Activated CD8-positive, alpha-beta T cell treated with anti-CD3 and anti-CD28 coated beads for 36 hours (primary cell): ENCODE results near the gene NPM1. TPM values are rescaled to one million over a fixed set of nuclear protein-coding genes. Genes with fewer than 3 reads are reported as not detected.

ENCODE experiments used
- ATAC-seq: fragments of 200-7000 bp; cut with Tn5 transposase; one replicate; pipeline ENCODE4 v1.10.0; 2021; ENCODE audit warnings: mild to moderate bottlenecking, moderate library complexity
- CTCF ChIA-PET: fragments of 350-600 bp; sonication (Branson Sonifier 250); formaldehyde crosslinking; loops from one replicate; lab custom pipeline; 2021; ENCODE audit warnings: antibody characterized with exemption; lab: Charles Lee
- POLR2A ChIA-PET: fragments of 350-600 bp; sonication (Branson Sonifier 250); formaldehyde crosslinking; loops from one replicate; lab custom pipeline; 2021; ENCODE audit warnings: antibody characterized with exemption; lab: Charles Lee
- DNase-seq: peaks from one replicate; pipeline ENCODE4 v3.0.0-alpha.2; 2020
- H3K27ac Mint-ChIP-seq: one replicate; pipeline ENCODE4 v1.8.0; 2021; ENCODE audit warnings: mild to moderate bottlenecking, mixed read lengths
- H3K27me3 Mint-ChIP-seq: one replicate; pipeline ENCODE4 v1.8.0; 2021; ENCODE audit warnings: mixed read lengths
- H3K36me3 Mint-ChIP-seq: one replicate; pipeline ENCODE4 v1.8.0; 2021; ENCODE audit warnings: low read depth, mixed read lengths
- H3K4me1 Mint-ChIP-seq: one replicate; pipeline ENCODE4 v1.8.0; 2021; ENCODE audit warnings: low read depth, mixed read lengths
- H3K4me3 Mint-ChIP-seq: one replicate; pipeline ENCODE4 v1.8.0; 2021; ENCODE audit warnings: mild to moderate bottlenecking, moderate library complexity, mixed read lengths
- H3K9me3 Mint-ChIP-seq: one replicate; pipeline ENCODE4 v1.8.0; 2021; ENCODE audit warnings: mixed read lengths
- CTCF ChIP-seq: fragments of 200-600 bp; IDR thresholded peaks from one replicate; pipeline ENCODE4 v1.8.0; 2022; ENCODE audit warnings: antibody characterized with exemption, mild to moderate bottlenecking
- intact Hi-C: fragments of 100-400 bp; cut with micrococcal nuclease; formaldehyde crosslinking; loops from one replicate; pipeline ENCODE4 v1.10.0; 2022
- total RNA-seq, 2 experiments: library from RNA; stranded (reverse); gene quantifications; one replicate each; pipeline ENCODE4 v1.2.3, GENCODE V29; 2021

Gene NPM1
- total RNA-seq, 2 experiments from 2014 or later: 3,203 to 3,498 TPM

GRCh38 chr5:171431251-171431777, 43.7 kb downstream of the NPM1 start:
- ChIA-PET CTCF (no interaction called here), POLR2A (interaction anchor here (0.8 kb wide), 1 partner anchor 10 kb away, joined by 4 read pairs; no protein-coding TSS in a partner anchor)
- Mint-ChIP-seq H3K4me3 (no peak overlapping the region), H3K4me1 (no peaks in the 10 kb centered on the region), H3K27me3 (no peaks in the 10 kb centered on the region), H3K27ac (no peak overlapping the region), H3K9me3 (no peaks in the 10 kb centered on the region), H3K36me3 (no peaks in the 10 kb centered on the region)
- intact Hi-C loops: no loop called here
- no peak for DNase-seq
- TF ChIP-seq CTCF: no peak
- ATAC-seq: no peak

GRCh38 chr5:171432076-171432475, 44.4 kb downstream of the NPM1 start:
- intact Hi-C loops: no loop called here
- Mint-ChIP-seq H3K27me3 (no peaks in the 10 kb centered on the region), H3K4me1 (no peaks in the 10 kb centered on the region), H3K4me3 (no peak overlapping the region), H3K27ac (no peak overlapping the region), H3K36me3 (no peaks in the 10 kb centered on the region), H3K9me3 (no peaks in the 10 kb centered on the region)
- no peak for DNase-seq
- no peak for ATAC-seq
- TF ChIP-seq CTCF: no peak
- POLR2A ChIA-PET: interaction anchor here (0.8 kb wide), 1 partner anchor 11 kb away, joined by 4 read pairs; no protein-coding TSS in a partner anchor
- CTCF ChIA-PET: no interaction called here

GRCh38 chr5:171432583-171433351, 45.1 kb downstream of the NPM1 start:
- Mint-ChIP-seq H3K4me3 (no peak overlapping the region), H3K27ac (no peak overlapping the region), H3K36me3 (no peaks in the 10 kb centered on the region), H3K9me3 (no peaks in the 10 kb centered on the region), H3K27me3 (no peaks in the 10 kb centered on the region), H3K4me1 (no peaks in the 10 kb centered on the region)
- no peak for ATAC-seq
- ChIA-PET POLR2A (no interaction called here), CTCF (no interaction called here)
- TF ChIP-seq CTCF: no peak
- no peak for DNase-seq
- intact Hi-C loops: no loop called here

GRCh38 chr5:171433352-171433698, 45.7 kb downstream of the NPM1 start:
- CTCF ChIA-PET: no interaction called here

More at GRCh38 chr5:171433352-171433698, 45.7 kb downstream of the NPM1 start:
- H3K36me3 Mint-ChIP-seq: no peaks in the 10 kb centered on the region
- H3K27me3 Mint-ChIP-seq: no peaks in the 10 kb centered on the region
- intact Hi-C loops: no loop called here
- no peak overlapping the region for H3K4me3 Mint-ChIP-seq
- POLR2A ChIA-PET: interaction anchor here (1.9 kb wide), 1 partner anchor 18 kb away, joined by 4 read pairs; no protein-coding TSS in a partner anchor
- ATAC-seq (no peak), DNase-seq (no peak)
- no peak overlapping the region for H3K27ac Mint-ChIP-seq
- TF ChIP-seq CTCF: no peak
- H3K4me1 Mint-ChIP-seq: no peaks in the 10 kb centered on the region
- no peaks in the 10 kb centered on the region for H3K9me3 Mint-ChIP-seq
